HK-2 (cell line): ENCODE results near the gene LAMC3.

ENCODE experiments used
- DNase-seq: peaks from one replicate; pipeline ENCODE4 v3.0.0-alpha.2; 2018; ENCODE audit not compliant: unreplicated experiment

Gene LAMC3

GRCh38 chr9:130979591-130980385 is 29.2 kb upstream of the LAMC3 start:
- DNase-seq = no peak

GRCh38 chr9:130980526-130980925 is 28.4 kb upstream of the LAMC3 start:
- no peak for DNase-seq

GRCh38 chr9:130981002-130981755 is 27.8 kb upstream of the LAMC3 start:
- no peak for DNase-seq

- DNase-seq = no peak
These were observed 27.2 kb upstream of the LAMC3 start for GRCh38 chr9:130981756-130982137.

GRCh38 chr9:130982636-130983358 is 26.2 kb upstream of the LAMC3 start:
- no peak for DNase-seq

GRCh38 chr9:130983359-130983670 is 25.7 kb upstream of the LAMC3 start:
- no peak for DNase-seq

GRCh38 chr9:130983970-130984369 is 25.0 kb upstream of the LAMC3 start:
- no peak for DNase-seq

GRCh38 chr9:130984521-130984920 is 24.5 kb upstream of the LAMC3 start:
- no peak for DNase-seq

- DNase-seq = no peak
These were observed 23.9 kb upstream of the LAMC3 start for GRCh38 chr9:130985029-130985428.

- no peak for DNase-seq
These were observed 23.3 kb upstream of the LAMC3 start for GRCh38 chr9:130985606-130986162.

GRCh38 chr9:130986356-130986965 is 22.5 kb upstream of the LAMC3 start:
- DNase-seq = no peak

- DNase-seq = no peak
These were observed 21.9 kb upstream of the LAMC3 start for GRCh38 chr9:130987054-130987453.

- DNase-seq = no peak
These were observed 21.1 kb upstream of the LAMC3 start for GRCh38 chr9:130987738-130988399.

GRCh38 chr9:130988400-130988747 is 20.6 kb upstream of the LAMC3 start:
- no peak for DNase-seq

- no peak for DNase-seq
These were observed 20.1 kb upstream of the LAMC3 start for GRCh38 chr9:130988905-130989304.

GRCh38 chr9:130989391-130989790 is 19.6 kb upstream of the LAMC3 start:
- no peak for DNase-seq

- no peak for DNase-seq
These were observed 19.1 kb upstream of the LAMC3 start for GRCh38 chr9:130989891-130990290.

GRCh38 chr9:130990306-130990977 is 18.5 kb upstream of the LAMC3 start:
- no peak for DNase-seq

GRCh38 chr9:130990978-130991777 is 17.8 kb upstream of the LAMC3 start:
- DNase-seq = no peak
